Stimulated activated naive CD8-positive, alpha-beta T cell treated with anti-CD3 and anti-CD28 coated beads, Interleukin-15, Interleukin-2, amounts not matched to agents 100 ng/mL and 50 ng/mL, for 24 hours (primary cell): ENCODE measurements around the gene C16orf92.
A peak's percentile ranks its signal among the peaks of the same experiment; 100 is the strongest.

Experiments
- H3K27ac Mint-ChIP-seq: one replicate; pipeline ENCODE4 v1.8.0; 2021; ENCODE audit warnings: mild to moderate bottlenecking, mixed read lengths
- H3K27me3 Mint-ChIP-seq: one replicate; pipeline ENCODE4 v1.8.0; 2021; ENCODE audit warnings: mixed read lengths
- H3K36me3 Mint-ChIP-seq: one replicate; pipeline ENCODE4 v1.8.0; 2021; ENCODE audit warnings: low read depth, mixed read lengths
- H3K4me1 Mint-ChIP-seq: one replicate; pipeline ENCODE4 v1.8.0; 2021; ENCODE audit warnings: low read depth, mixed read lengths
- H3K4me3 Mint-ChIP-seq: one replicate; pipeline ENCODE4 v1.8.0; 2021; ENCODE audit warnings: mild to moderate bottlenecking, mixed read lengths
- H3K9me3 Mint-ChIP-seq: one replicate; pipeline ENCODE4 v1.8.0; 2021; ENCODE audit warnings: mixed read lengths

Gene C16orf92

GRCh38 chr16:29985271-29985811 lies 37.7 kb upstream of the C16orf92 start:
- Mint-ChIP-seq H3K27ac (no peak overlapping the region), H3K27me3 (no peaks in the 10 kb centered on the region), H3K4me3 (no peak overlapping the region), H3K9me3 (no peaks in the 10 kb centered on the region), H3K4me1 (no peaks in the 10 kb centered on the region), H3K36me3 (peaks cover 67% of the 10 kb centered on the region)

- Mint-ChIP-seq H3K27ac (no peak overlapping the region), H3K9me3 (no peaks in the 10 kb centered on the region), H3K36me3 (peaks cover 64% of the 10 kb centered on the region), H3K4me1 (no peaks in the 10 kb centered on the region), H3K27me3 (no peaks in the 10 kb centered on the region), H3K4me3 (no peak overlapping the region)
These were observed 36.8 kb upstream of the C16orf92 start for GRCh38 chr16:29986231-29986630.

- no peaks in the 10 kb centered on the region for H3K27me3 Mint-ChIP-seq
- no peak overlapping the region for H3K27ac Mint-ChIP-seq
- peaks cover 61% of the 10 kb centered on the region for H3K36me3 Mint-ChIP-seq
- H3K4me3 Mint-ChIP-seq = no peak overlapping the region
- H3K9me3 Mint-ChIP-seq = no peaks in the 10 kb centered on the region
- H3K4me1 Mint-ChIP-seq = no peaks in the 10 kb centered on the region
These were observed 36.1 kb upstream of the C16orf92 start for GRCh38 chr16:29986931-29987330.

GRCh38 chr16:29987371-29988085 lies 35.5 kb upstream of the C16orf92 start:
- peaks cover 57% of the 10 kb centered on the region for H3K36me3 Mint-ChIP-seq
- no peaks in the 10 kb centered on the region for H3K27me3 Mint-ChIP-seq
- no peaks in the 10 kb centered on the region for H3K4me1 Mint-ChIP-seq
- H3K9me3 Mint-ChIP-seq = no peaks in the 10 kb centered on the region
- no peak overlapping the region for H3K27ac Mint-ChIP-seq
- H3K4me3 Mint-ChIP-seq = no peak overlapping the region

GRCh38 chr16:29988346-29989075 lies 34.5 kb upstream of the C16orf92 start:
- Mint-ChIP-seq H3K9me3 (no peaks in the 10 kb centered on the region), H3K4me3 (no peak overlapping the region), H3K27me3 (no peaks in the 10 kb centered on the region), H3K27ac (peak overlapping the region; percentile 23), H3K4me1 (no peaks in the 10 kb centered on the region), H3K36me3 (peaks cover 52% of the 10 kb centered on the region)

- Mint-ChIP-seq H3K27ac (peak overlapping the region; percentile 23), H3K9me3 (no peaks in the 10 kb centered on the region), H3K27me3 (no peaks in the 10 kb centered on the region), H3K4me1 (peaks cover 6% of the 10 kb centered on the region), H3K36me3 (peaks cover 50% of the 10 kb centered on the region), H3K4me3 (no peak overlapping the region)
These were observed 33.7 kb upstream of the C16orf92 start for GRCh38 chr16:29989111-29989858.

- Mint-ChIP-seq H3K9me3 (no peaks in the 10 kb centered on the region), H3K27ac (no peak overlapping the region), H3K36me3 (peaks cover 43% of the 10 kb centered on the region), H3K27me3 (no peaks in the 10 kb centered on the region), H3K4me3 (no peak overlapping the region), H3K4me1 (peaks cover 13% of the 10 kb centered on the region)
These were observed 33.0 kb upstream of the C16orf92 start for GRCh38 chr16:29990034-29990433.

GRCh38 chr16:29990883-29991570 lies 32.0 kb upstream of the C16orf92 start:
- Mint-ChIP-seq H3K27me3 (no peaks in the 10 kb centered on the region), H3K27ac (no peak overlapping the region), H3K4me1 (peaks cover 19% of the 10 kb centered on the region), H3K4me3 (no peak overlapping the region), H3K9me3 (no peaks in the 10 kb centered on the region), H3K36me3 (peaks cover 38% of the 10 kb centered on the region)

GRCh38 chr16:29991571-29991904 lies 31.5 kb upstream of the C16orf92 start:
- Mint-ChIP-seq H3K36me3 (peaks cover 37% of the 10 kb centered on the region), H3K4me1 (peaks cover 19% of the 10 kb centered on the region), H3K4me3 (no peak overlapping the region), H3K27ac (no peak overlapping the region), H3K27me3 (no peaks in the 10 kb centered on the region), H3K9me3 (no peaks in the 10 kb centered on the region)

GRCh38 chr16:29992344-29992967 lies 30.5 kb upstream of the C16orf92 start:
- H3K27ac Mint-ChIP-seq = no peak overlapping the region
- no peaks in the 10 kb centered on the region for H3K27me3 Mint-ChIP-seq
- no peak overlapping the region for H3K4me3 Mint-ChIP-seq
- H3K4me1 Mint-ChIP-seq = peaks cover 24% of the 10 kb centered on the region
- H3K9me3 Mint-ChIP-seq = no peaks in the 10 kb centered on the region
- H3K36me3 Mint-ChIP-seq = peaks cover 41% of the 10 kb centered on the region

- H3K4me3 Mint-ChIP-seq = no peak overlapping the region
- H3K27me3 Mint-ChIP-seq = no peaks in the 10 kb centered on the region
- H3K36me3 Mint-ChIP-seq = peaks cover 42% of the 10 kb centered on the region
- no peak overlapping the region for H3K27ac Mint-ChIP-seq
- peaks cover 31% of the 10 kb centered on the region for H3K4me1 Mint-ChIP-seq
- no peaks in the 10 kb centered on the region for H3K9me3 Mint-ChIP-seq
These were observed 29.7 kb upstream of the C16orf92 start for GRCh38 chr16:29993191-29993902.

GRCh38 chr16:29993903-29994599 lies 28.9 kb upstream of the C16orf92 start:
- H3K9me3 Mint-ChIP-seq = no peaks in the 10 kb centered on the region
- peaks cover 34% of the 10 kb centered on the region for H3K4me1 Mint-ChIP-seq
- peak overlapping the region; percentile 97 for H3K4me3 Mint-ChIP-seq
- no peaks in the 10 kb centered on the region for H3K27me3 Mint-ChIP-seq
- H3K27ac Mint-ChIP-seq = peak overlapping the region; percentile 99
- H3K36me3 Mint-ChIP-seq = peaks cover 43% of the 10 kb centered on the region

GRCh38 chr16:29994600-29995323 lies 28.2 kb upstream of the C16orf92 start:
- Mint-ChIP-seq H3K4me1 (peaks cover 34% of the 10 kb centered on the region), H3K36me3 (peaks cover 46% of the 10 kb centered on the region), H3K9me3 (no peaks in the 10 kb centered on the region), H3K27ac (peak overlapping the region; percentile 99), H3K4me3 (peak overlapping the region; percentile 97), H3K27me3 (no peaks in the 10 kb centered on the region)
